CD4-positive, alpha-beta T cell treated with Interleukin-6 at 100 ng/mL for 8 hours (primary cell): ENCODE results near the gene COL4A2.
A peak's percentile ranks its signal among the peaks of the same experiment; 100 is the strongest.

Experiments used
- DNase-seq: peaks from one replicate; pipeline ENCODE4 v3.0.0-alpha.2; 2020; ENCODE audit warnings: mixed read lengths, low spot score

The COL4A2 gene

DNA sequence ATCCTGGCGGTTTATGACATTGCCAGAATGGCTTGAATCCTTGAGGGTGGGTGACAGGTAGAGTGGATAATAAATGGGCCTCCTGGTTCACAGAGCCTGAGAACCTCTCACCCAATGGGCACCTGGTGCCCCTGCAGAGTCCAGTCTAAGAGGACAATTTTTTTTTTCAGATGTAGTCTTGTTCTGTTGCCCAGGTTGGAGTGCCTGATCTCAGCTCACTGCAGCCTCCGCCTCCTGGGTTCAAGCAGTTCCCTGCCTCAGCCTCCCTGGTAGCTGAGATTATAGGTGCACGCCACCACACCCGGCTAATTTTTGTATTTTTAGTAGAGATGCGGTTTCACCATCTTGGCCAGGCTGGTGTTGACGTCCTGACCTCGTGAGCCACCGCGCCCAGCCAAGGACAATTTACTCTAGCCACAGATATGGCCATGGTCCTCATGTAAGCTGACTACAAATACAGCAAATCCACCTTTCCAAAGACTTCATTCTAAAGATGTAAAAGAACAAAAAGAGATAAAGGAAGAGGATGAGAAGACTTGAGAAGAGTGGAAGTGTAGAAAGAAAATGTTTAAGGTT, 33.0 kb downstream of the COL4A2 start:
- no peak for DNase-seq

DNA sequence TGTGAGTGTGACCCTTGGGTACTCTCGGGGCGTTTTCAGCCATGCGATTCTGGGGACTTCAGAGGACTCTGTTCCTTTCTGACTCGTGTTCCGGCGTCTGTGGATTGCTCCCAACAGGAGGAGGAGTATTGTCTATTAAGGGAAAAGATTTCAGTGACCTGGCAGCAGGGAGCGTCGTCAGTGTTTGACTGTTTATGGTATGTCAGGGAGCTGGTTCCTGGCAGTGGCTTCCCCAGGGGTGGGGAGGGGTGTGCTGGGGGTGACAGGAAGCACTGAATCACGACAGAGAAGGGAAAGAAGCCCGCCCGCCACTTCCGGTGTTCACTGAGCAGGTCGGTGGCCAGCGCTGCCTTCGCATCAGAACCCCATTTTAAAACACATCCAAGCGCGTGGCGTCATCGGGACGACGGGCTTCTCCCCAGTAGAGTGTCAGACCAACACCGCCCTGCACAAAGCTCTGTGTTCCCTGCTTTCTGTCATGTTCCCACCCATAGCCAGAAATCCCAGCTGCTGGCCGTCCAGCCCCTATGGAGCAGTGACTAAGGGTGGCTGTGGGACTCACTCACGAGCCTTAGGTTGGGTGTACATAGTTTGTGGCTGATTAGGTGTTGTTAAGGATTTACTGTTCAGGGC, 33.8 kb downstream of the COL4A2 start:
- peak; percentile 68 for DNase-seq

DNA sequence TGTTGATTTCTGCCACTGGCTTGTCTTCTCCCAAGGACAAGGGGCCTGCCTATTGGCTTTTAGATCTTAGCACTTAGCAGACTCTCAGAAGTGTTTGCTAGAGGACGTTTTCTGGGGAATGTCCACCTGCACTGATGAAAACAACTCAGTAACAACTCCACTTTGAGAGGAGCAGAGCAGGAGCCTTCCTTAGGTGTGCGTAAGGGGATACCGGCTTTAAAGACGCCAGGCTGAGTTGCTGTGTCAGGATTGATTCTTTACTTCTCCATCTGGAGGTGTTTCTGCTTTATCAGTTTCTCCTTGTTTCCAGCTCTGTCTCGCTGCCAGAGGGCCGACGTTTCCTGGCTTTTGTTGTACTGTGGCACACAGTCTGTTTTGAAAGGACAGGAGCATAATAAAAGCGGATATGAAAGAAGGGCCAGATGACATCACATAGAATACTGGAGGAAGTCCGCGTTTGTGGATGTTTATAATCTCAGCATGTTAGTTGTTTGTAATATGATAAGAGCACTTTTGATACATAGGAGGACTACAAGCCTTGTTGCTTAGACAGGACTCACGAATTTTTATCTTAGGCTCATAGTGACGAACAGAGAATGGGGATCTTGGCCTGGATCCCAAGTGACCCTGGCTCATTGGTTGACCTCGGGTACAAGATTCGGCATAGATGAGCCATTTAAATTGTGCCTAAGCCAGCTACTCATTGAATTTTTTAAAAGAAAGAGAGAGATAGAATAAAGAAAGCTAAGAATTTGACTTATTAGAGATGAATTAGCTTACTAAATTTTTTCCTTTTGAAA, 34.6 kb downstream of the COL4A2 start:
- no peak for DNase-seq

DNA sequence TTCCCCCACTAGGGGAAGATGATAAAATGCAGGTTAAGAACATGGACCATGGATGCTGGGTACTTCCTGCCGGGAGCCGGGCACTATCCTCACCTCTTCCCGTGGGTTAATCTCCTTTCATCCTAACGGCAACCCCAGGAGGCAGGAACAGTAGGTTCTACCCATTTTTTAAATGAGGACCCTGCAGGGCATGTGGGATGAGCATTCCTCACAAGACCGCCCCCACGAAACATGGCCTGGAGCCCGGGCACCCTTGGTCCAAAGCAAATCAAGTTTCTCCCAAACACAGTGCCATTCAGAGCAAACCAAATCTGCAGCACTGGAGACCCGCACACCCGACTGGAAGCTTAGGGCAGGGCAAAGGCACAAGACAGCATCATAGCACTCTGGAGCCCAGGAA, 35.4 kb downstream of the COL4A2 start:
- DNase-seq, result no peak

DNA sequence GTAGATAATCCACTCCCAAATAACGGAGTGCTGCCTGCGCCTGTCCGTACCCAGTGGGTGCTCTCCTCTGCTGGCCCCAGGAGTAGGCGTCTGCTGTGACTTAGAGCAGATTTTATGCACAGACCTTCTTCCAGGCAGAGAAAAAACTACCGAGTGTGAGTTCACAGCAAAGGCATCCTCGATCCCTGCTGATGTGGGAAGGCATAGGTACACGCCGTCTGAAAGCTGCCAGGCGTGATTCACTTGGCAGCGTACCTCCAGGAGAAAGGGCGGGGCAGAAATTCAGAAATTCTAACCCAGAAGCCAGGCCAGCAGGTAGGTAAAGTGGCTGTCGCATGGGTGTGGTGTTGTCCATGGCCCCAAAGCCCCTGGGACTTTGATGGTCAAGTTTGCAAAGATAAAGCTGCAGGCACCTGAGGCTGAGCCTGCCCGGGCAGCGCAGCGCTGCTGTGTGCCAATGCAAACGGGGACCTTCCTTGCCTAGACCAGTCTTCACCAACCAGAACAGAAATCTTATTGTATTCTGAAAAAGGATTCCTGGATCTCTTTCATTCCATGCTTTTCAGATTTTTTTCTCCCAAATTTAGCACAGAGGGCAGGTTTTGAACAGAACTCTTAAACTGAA, 36.3 kb downstream of the COL4A2 start:
- DNase-seq, result no peak

DNA sequence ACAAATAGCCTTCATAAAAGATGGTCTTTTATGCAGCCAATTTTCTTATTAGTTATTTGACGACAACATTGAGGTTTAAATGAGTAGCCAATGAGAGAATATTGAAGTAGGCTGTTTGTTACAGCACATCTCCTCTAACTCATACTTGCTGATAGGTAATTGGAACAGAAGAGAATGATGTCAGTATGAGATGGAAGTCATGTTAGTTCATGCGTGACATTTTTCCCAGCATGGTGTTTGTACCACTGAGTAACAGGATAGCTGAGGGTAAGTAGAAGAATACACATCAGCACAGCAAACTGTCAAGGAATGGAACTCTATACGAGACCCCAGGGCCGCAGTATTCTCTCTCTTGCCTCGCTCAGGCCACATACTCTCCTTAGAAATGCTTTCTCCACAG, 37.2 kb downstream of the COL4A2 start:
- DNase-seq, result no peak

DNA sequence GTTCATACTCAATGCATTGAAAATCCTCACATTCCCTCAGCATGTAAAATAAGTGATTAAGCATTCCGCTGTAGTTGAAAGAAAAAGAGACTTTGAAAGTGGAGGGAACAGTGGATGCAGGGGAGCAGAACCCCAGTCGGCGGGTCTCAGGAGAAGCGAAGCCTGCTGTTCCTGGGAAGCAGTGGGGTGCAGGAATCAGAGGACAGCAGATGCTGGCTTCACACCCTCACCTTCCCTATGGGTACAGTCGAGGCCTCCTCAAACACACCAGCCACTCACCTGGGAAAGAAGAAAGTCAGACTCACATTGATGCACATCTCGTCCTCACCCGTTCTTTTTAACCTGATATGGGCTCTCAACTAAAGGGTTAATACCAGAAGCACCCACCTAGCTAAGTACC, 38.2 kb downstream of the COL4A2 start:
- DNase-seq, result no peak

DNA sequence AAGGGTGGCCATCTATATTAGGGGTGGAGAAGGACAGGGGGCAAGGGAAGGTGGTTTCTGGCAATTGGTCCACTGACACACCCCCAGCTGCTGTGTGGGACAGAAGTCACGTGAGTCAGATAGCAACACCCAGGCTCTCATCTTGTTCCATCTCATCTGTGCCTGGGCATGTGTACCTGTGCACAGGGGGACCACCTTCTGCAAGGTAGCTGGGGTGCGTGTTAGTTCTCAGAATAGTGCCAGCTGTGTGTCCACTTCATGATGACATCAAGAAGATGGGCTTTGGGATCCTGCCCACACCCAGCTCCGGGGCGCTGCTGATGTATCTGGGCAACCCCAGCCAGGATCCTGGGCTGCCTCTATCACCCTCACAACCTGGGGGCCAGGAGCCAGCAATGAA, 38.6 kb downstream of the COL4A2 start:
- no peak for DNase-seq

DNA sequence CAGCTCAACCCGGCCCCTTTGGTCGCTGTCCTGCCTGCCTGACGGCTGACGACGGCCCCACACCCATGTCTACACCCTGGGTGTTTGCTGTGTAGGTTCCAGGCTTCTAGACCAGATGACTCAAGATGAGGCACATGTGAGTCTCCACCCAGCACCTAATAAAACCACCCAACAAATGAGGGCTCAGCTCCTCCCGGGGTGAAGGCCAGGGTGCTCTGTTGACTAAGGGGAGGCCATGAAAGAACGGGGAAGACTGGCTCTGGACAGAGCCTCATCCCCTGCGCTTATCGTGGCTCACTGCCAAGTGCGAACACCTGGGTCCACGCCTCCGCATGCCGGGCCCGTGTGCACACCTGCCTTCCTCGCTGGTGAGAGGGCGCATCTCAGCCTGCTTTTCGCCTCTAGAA, 39.6 kb downstream of the COL4A2 start:
- DNase-seq, result no peak

DNA sequence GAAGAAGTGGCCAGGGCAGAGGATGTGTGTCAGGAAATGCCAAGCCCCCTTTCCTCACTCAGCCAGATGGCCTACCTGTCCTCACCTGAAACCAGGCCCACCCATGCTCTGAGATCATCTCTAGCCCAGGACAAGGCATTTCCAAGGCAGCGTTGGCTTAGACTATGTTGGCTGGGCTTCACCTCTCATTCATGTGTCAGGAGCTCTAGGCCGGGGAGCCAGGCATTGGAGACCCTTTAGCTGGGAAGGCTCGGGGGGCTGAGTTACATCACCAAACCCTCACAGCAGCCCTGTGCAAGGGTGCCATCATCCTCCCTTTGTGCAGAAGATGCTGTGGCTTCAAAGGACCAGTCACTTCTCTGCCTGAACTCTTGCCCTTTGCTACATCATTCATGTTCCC, 40.0 kb downstream of the COL4A2 start:
- DNase-seq, result no peak

DNA sequence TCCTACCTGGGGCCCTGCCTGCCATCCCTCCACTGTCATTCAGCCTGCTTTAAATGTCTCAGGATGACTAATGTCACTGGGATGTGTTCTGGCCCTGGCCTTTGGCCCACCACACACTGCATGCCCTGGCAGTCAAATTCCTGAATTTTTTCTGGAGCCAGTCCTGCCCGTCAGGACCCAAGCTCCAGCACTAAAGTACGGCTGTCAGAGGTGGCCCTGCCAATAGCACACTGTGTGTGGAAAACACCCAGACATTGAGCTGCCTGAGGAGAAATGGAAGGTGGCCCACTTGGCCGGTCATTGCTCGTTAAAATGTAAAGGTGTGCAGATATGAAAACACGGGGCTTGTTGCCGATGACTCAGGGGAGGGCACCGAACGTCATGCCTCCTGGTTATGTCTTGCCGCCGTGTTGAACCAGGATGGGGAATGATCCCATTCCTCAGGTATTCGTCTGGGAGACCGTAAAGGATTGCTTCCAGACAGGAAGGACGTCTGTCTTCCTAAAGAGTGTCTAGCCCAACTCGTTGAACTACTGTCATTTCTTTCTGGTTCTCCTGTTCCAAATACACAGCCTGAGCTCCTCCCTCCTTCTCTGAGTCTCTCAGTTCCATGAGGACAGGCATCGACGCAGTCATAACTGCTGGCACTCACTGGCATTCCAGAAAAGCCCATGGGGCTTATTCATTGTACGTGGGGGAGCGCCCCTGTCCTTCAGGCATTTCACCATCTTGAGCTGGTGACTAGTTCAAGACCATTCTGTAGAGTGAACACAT, 40.6 kb downstream of the COL4A2 start:
- no peak for DNase-seq

DNA sequence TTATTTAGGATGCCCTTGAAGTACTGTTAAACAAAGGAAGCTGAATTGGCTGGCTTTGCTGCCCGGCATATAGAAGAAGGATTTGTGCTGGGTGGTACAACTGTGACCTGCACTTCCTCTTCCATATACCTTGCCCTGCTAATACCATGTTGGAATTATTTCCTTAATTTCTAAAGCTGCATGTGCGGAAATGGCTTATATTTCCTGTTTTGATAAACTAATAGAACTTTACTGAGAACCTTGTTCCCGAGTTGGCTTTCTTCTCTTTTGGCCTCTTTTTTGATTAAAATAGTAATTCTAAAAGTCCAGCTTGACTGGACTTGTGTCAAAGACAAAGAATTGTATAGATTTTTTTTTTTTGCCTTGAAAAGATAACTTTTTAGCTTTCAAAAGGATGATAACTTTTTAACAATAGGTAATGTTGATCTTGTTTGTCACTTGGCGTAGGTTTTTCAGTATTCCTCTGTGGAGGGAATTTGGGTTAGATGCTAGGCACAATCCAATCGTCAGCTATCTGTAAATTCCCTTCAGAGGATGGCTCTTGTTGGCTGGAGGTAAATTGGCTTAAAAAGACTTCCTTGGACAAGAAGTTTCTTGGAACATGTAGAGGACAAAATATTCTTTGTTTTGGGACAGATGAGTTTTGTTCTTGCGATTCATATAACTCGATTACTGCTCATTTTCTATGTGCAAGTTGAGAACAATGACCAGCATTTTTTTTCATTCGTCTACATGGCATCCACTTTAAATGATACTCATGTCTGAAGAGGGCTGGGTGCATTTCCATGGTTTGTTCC, 41.4 kb downstream of the COL4A2 start:
- no peak for DNase-seq

DNA sequence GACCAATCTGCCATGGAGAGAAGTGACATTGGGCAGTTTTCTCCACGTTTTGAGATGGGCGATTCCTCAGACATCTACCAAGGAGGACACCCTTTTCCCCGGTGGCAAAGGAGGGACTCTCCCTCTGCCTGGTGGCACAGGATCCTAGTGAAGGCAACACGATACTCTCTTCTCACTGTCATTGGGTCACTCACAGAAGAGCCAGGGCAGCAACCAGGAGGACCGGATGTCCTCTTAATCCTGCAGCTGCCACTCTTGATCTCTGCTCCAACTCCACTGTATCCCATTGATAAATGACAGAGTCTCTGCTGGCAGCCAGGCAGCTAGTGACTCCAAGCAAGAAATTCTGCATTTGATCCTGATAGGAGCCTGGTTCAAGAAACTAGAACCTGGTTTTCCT, 42.2 kb downstream of the COL4A2 start:
- DNase-seq, result no peak

DNA sequence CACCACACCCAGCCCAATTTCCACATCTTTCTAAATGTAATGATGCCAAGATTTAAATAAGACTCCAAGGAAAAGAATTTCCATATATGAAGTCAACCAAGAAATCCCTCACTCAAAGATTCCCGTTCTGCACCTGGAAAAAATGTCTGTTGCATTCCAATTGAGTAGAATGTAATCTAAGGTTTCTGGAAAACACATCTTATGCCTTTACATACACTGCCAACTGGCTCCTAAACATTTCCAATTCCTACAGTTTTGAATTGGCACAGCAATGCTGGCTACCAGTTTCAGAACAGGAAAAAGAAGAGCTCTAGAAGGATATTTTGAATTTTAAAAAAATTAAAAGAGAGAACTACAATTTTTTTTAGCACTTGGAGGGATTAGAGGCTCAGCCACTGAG, 43.0 kb downstream of the COL4A2 start:
- no peak for DNase-seq

DNA sequence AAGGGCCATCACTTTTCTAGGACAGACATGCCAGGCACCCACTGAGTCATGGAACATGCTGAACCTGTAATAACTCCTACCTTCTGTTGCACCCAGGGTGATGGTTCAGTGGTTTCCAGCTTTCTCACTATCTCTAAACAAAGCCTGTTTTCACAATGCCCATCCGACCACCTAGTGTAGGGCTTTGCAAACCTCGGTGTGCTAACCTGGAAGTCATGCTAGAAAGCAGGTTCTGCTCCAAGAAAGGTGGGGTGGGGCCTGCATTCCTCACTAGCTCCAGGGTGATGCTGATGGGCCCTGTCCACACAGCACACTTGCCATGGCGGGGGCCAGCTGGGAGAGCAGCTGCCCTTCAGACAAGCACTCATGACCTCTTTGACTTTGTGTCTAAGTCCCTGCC, 43.4 kb downstream of the COL4A2 start:
- no peak for DNase-seq

DNA sequence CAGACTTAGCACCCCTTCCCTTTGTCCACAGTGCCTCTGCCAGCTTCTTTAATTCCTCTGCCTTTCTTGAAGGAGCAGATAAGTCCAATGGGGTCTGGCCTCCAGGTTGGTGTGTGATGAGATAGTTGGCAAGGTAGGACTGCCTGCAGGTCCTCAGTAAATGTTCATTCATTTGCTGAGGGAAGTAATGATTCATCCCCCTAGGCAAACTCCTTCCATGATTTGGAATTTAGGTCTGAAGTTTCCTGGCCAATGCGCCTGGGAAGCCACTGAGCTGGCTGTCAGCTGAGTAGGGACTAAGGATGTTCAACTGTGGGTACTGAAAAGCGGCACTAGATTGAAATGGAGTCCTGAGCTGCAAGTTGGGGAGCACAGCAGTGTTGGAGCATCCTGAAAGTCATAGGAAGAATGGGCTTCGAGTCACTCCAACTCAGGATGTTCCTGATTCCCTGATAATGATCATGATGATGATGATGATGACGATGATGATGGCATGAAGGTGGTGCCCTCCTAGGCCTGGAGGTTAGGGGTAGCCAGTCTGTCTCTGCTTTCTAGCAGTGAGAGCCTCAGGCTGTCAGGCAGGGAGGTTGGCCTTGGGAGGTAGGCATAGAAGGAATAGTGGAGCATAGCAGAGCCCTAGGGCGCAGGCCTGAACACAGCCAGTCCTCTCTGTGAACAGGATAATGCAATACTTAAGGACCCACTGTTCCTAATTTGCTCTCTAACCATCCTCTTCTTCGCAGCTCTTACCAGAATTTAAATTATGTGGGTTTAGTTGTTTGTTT, 44.7 kb downstream of the COL4A2 start:
- no peak for DNase-seq

DNA sequence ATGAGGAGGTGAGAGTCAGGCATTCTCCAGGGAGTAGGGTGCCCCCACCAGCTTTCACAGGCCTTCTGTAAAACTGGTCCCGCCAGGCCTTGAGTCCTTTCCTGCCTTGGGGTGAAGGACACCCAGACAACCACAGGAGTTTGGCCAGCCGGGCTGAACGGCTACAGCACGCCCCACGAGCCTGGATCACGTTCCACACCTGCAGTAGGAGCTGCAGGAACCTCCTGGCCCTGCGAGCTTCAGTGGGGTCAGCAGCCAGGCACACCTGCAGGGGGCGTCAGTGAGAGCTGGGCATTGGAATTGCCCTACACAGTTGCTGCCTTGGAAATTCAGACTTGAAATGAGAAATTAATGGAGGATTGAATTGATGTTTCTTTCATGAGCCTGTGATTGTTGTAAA, 45.7 kb downstream of the COL4A2 start:
- no peak for DNase-seq

DNA sequence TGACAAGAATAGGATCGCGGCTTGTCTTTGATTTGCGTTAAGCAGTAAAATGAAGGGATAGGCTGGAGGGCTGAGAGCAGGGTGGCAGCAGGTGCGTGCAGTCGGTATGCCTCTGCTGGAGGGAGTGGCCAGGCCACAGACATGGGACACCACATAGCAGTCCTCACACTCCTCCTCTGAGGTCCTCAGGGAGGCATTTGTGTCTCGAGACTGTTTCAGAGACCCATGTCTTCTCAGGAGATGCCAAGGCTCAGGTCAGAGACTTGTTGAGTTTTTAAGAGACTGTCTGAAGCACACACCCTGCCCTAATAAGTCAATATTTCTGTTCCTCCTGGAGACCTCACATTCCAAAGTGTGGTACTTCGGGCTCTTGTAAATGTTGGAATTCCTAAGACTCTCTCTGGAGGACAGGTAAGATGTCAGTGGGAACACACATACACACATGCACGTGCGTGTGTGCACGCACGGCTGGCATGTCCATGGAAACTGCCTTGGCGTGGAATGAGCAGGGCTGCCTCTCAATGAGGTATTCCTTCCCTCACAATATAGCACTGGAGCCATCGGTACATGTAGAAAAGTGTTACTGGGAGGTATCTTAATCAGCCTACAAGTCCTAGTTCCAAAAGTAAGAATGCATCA, 46.4 kb downstream of the COL4A2 start:
- no peak for DNase-seq

DNA sequence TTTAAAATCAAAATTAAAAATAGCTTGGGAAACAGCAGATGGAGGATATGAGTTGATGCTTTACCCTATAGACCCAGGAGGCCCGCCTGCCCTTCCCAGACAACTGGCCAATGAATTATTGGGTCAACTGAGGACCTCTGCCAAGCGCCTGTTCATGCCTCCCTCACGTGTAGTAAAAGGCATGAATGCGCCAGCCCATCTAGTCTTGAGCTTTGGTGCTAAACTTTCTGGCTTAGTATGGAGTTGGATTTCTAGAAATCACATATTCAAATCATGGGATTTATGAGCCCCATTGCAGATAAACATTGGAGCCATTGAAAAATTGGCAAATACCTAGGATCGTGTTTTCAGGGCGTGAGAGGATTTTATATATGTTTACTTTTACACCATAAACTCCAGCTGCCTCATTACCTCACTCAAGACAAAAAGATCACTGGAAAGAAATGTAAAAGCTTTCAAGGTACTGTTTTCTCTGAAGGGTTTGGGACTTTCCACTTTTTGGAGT, 47.1 kb downstream of the COL4A2 start:
- DNase-seq, result no peak
